NCI-H2107 treated with DMSO at 0.1 percent for 48 hours (cell line): ENCODE measurements around the gene DIAPH1.
"Not testable (repeated sequence)": the region's sequence is repeated elsewhere in the genome, so short reads cannot be mapped to it uniquely, and the experiment has no call there.

Experiments
- DNase-seq: peaks from one replicate; lab custom pipeline; 2025; ENCODE audit not compliant: unreplicated experiment; lab: John Stamatoyannopoulos, UW

The DIAPH1 gene

DNA sequence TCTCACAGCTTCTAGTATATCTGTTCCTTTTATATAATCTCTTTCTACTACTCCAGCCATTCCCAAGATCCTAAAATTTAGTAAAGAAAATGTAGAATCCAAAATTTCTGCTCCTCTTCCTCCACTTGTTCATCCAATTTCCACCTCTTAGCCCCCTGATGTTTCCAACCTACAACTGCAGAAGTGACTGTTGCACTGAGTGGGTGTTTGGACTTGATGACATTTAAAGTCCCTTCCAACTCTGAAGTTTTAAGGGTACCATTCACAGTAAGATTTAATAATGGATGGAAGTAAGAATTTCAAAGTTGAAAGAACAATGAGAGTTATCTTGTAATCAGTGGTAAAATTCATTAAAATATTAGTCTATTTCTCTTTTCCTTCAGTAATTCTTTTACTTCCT, 5.5 kb downstream of the DIAPH1 start:
- no peak for DNase-seq

DNA sequence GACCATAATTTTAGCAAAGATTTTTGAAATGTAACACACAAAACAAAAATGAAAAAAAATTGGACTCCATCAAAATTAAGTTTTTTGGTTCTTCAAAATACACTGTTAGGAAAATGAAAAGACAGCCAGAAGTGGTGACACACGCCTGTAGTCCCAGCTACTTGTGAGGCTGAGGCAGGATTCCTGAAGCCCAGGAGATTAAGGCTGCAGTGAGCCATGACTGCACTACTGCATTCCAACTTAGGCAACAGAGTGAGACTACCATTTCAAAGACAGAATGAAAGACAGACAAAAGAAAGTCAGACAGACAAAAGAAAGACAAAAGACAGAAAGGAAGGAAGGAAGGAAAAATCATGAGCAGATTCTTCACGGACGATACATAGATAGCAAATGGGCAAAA, 7.5 kb downstream of the DIAPH1 start:
- no peak for DNase-seq

DNA sequence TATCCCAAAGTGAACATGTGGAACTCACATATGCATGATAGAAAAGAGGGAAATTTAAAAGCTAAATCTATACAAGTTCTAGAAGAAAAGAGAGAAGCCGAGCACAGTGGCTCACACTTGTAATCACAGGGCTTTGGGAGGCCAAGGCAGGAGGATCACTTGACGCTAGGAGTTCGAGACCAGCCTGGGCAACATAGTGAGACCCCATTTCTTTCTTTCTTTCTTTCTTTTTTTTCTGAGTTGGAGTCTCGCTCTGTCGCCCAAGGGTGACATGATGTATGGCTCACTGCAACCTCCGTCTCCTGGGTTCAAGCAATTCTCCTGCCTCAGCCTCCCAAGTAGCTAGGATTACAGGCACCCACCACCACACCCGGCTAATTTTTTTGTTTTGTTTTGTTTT, 8.9 kb downstream of the DIAPH1 start:
- DNase-seq: not testable (repeated sequence)

DNA sequence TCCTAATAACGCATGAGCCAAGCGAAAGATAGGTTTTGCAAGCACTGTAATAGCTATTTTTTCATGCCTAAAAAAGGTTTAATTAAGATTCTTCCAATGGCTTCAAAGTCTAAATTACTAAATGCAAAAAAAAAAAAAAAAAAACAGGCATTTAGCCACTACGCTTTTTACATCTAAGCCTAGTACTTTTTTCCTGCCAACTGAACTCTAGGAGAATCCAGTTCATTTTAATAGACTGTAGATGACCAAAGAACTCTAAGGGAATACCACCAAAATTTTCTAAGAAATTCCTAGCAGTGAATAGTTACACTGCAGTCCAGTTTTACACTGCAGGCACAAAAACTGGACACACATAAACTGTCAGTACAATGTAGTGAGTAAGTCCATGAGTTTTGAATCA, 9.8 kb downstream of the DIAPH1 start:
- no peak for DNase-seq

DNA sequence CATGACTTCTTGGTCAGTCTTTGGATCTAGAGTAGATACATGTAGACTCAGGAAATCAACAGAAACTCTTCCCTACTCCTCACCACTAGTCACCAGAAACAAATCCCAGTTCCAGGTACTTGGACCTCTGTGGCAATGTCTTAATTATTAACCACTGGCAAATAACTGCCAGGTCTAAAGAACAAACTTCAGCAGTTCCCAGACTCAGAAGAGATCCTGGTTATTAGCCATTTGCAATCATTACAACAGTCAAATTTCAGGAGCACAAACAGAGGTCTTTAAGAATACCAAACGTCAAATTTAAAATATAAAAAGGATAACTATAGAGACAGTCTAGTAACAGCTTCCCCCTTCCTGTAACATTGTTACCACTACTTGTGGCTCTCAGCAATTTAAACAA, 10.2 kb downstream of the DIAPH1 start:
- no peak for DNase-seq

DNA sequence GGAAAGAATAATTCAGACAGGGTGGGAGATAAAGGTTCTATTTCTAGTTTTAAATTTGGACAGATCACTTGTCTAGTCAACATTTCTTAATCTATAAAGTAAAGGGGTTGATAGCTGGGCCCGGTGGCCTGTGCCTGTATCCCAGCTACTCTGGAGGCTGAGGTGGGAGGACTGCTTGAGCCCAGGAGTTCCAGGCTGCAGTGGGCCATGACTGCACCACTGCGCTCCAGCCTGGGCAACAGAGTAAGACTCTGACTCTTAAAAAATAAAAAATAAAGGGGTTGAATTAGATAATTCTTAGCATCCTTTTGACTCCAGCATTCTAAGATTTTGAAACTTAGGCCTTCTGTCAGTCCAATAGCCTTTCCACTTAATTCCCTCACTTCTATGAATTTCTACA, 10.8 kb downstream of the DIAPH1 start:
- no peak for DNase-seq

DNA sequence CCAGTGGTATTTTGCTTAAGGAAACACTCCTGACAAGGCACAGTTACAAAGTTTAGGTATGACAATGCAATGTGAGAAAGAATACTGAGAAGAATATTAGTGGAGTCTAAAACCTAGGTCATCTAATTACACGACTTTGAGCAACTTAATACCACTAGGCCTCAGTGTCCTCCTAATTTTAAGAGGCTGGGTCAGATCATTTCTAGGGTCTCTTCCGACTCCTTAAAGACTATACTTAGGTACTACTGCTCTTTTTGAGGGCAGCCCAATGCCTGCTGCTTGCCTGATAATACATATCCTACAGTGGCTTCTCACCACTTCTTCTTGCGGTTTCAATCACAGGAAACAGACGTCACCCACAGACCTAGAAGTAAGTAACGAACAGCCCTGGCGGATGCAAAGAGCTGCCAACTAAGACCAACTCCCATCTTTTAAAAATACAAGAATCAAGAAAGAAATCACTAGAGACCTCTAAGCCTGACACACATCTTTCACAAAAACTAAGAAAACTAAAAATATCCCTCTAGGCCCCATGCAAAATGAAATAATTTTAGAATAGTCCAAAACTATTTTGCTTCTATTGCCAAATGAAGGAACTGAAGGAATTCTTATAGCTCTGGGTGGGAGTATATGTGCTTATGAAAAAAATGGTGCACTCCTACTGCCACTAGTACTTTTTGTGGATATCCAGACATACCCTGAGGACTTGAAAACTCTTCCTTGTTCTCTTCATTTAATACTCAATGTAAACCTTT, 13.1 kb downstream of the DIAPH1 start:
- DNase-seq: no peak

DNA sequence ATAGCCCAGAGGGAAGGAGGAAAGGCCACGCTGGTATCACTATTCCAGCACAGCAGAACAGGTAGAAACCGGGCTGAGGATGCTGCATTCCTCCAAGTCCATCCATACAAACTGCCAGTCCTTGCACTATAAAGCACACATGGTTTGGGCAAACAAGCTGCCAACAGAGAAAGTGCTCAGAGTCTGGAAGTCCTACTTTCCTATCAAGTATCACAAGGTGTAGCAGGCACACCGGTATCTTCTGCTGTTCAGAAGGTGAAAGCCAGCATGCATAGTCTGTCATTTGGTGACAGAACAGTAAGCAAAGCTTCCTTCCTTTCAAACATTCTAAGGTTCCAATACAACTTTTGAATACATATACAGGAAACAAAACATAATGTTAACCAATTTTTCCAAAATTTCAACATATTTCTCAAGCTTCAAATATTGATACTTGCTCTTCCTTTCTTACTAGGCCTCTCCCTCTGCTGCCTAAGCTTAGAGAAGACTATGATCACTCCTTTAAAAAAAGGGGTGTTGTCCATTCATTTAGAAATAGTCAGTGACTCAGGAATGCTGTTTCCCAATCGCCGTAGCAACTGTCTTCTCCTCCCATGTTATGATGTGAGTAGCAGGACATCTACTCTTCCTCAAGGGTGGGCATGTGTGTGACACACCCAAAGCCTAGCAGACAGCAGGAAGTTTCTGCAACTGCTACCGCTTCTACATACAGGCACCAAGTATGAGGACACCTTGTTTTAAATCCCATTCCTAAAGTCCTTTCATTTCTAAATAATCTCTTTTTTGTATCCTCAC, 14.7 kb downstream of the DIAPH1 start:
- DNase-seq: no peak

DNA sequence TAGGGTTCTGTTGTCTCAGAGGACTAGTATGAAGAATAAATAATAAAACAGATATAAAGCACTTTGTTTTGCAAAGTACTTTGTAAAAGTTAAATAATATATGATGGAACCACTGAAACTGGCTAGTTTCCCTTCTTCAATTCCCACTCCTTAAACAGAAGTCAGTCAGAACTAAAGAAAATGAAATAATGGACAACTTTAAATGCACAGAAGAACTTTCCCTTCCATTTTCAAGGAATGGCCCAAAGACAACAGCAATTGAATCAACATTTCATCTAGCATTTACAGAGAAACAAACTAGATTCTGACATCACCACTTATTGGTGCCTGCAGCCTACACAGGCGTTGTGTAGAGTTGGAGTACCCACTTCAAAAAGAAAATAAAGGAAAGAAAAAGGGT, 16.2 kb downstream of the DIAPH1 start:
- no peak for DNase-seq

DNA sequence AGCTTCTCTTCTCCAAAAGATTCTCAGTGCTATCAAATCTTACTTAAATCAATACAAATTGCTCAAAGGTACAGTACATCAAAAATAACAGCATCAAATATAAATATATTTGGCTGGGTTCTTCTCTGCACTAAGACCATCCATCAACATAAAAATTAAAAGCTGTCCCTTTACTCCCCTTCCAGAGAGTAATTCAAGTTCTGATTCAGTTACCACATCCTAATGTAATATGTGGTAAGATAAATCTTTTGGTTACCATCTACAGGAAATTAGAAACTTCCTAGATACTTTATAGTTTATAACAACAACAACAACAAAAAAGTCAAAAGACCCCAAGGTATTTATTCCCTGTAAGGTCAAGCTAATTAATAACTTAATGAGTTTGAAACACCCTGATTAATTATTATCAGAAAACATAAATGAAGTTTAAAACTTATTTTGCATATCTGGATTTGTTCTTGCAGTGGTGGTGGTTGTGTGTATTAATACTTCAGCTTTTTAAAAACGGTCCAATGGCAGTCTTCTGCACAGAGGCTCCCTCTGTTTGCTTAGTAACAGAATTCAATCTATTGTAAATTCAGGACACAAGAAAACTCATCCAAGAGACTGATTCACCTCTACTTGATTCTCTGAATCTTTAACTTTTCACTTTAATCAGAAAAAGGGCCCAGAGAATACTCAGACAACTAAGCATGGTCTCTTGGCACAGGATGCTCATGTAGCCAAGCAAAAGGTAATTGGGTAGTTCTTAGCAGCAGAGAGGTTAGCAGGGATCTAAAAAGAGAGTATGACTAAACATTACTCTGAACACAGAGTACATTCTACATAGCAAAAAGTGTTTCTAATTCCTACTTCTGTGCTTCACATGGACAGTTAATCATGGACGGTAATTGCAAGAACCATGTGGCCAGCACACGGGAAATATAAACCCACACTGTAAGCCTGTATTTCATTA, 20.1 kb downstream of the DIAPH1 start:
- no peak for DNase-seq

DNA sequence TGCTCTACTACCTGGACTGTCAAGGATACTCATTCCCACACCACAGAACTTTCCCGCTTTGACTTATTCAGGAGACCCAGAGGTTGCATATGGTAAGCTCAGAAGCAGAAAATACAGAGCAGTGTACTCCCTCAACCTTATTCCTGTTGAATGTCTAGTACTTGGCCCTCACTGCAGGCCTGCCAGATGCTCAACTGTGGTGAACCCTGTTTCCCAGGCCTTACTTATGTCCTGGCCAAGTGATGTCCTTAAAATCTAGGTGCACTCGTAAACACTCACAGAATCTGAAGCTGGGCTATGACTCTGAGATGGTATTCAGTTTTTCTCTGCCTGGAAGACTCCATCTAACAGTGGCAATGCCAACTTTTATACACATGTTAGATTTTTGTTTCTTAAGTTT, 21.0 kb downstream of the DIAPH1 start:
- DNase-seq: no peak

DNA sequence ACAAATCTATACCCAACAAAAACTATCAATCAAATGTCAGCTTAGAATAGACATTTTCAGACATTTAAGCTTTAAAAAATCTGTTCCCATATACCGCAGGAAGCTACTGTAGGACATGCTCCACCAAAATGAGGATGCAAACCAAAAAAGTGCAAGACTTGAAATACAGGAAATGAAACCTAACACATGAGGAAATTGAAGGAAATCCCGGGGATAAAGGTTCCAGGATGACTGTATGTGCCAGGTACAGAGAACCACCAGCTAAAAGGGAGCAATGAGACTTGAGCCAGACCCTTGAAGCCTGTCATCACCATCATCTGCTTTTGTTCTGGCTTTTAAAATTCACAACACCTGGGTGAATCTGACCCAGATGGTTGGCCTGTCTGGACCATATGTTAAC, 21.4 kb downstream of the DIAPH1 start:
- no peak for DNase-seq

DNA sequence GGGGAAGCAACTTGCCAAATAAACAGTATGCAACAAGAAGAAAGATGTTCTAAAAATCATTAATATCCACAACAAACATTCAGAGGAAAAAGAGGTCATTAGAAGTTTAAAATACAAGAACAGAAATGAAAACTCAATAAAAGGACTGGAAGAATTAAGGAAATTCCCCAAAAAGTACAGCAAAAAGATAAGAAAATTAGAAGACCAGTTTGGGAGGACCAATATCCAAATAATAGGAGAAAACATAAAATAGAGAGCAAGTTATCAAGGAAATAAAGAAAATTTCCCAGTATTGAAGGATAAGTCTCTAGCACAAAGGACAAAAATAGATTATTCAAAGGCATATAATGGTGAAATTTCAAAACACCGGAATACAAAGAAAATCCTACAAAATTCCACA, 21.9 kb downstream of the DIAPH1 start:
- DNase-seq: no peak

DNA sequence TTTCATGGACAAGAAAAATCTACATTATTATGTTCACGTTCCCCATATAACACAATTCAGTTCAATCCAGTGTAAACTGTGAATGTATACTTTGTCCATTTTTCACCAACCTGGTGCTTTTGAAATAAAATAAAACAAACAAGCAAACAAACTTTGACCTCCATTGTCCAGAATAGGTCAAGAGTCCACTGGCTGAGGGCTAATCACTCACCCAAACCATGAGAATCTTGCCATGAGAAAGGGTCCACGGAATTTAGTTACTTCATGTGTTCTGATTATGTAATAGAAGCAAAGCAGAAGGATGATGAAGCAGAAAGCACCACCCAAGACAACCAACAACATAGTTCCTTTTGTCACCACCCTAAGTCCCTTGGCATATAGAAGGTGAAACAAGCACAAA, 28.7 kb downstream of the DIAPH1 start:
- DNase-seq: no peak

DNA sequence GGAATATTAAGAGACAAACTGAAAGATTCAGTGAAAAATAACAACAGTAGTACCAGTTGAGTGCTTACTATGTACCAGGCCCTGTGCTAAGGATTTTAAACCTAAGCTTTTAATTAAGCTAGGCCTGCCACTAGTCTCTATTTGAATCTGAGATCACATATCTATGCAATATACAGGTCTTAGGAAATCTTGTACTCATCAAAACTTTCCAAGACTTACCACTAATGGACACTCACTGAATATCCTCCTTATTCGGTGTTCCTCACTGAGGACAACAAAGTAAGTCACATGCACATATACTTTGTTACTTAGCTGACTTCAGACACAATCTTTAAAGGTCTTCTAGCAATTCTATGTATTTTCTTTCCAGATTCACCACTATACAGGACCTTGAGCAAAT, 32.6 kb downstream of the DIAPH1 start:
- DNase-seq: no peak

DNA sequence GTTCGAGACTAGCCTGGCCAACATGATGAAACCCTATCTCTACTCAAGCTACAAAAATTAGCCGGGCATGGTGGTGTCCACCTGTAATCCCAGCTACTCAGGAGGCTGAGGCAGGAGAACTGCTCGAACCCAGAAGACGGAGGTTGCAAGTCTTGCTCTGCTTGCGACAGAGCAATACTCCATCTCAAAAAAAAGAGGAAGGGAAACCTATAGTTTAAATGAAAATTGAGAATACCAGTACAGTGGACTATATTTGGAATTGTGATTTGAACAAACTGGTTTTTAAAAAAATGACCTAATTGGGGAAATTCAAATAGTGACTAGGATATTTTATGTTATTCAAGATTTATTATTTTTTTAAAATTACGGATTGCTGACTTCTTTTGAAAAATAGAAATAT, 33.2 kb downstream of the DIAPH1 start:
- no peak for DNase-seq

DNA sequence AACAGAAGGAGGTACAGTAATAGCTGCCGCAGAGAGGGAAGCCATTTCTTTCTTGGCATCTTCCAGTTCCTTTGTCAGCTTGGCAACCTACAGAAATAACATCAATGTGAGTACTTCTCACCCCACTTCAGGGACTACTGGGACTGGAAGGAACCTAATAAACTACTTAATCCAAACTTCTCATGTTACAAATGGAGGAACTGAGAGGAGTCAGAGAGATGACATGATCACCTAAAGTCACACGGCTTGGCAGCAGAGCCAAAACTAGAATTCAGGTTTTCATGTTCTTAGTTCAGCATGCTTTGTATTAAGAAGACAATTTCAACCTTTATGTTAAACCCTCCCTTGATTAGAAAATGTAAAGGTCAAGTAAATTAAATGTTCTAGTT, 44.7 kb downstream of the DIAPH1 start:
- peak; percentile 2 for DNase-seq

DNA sequence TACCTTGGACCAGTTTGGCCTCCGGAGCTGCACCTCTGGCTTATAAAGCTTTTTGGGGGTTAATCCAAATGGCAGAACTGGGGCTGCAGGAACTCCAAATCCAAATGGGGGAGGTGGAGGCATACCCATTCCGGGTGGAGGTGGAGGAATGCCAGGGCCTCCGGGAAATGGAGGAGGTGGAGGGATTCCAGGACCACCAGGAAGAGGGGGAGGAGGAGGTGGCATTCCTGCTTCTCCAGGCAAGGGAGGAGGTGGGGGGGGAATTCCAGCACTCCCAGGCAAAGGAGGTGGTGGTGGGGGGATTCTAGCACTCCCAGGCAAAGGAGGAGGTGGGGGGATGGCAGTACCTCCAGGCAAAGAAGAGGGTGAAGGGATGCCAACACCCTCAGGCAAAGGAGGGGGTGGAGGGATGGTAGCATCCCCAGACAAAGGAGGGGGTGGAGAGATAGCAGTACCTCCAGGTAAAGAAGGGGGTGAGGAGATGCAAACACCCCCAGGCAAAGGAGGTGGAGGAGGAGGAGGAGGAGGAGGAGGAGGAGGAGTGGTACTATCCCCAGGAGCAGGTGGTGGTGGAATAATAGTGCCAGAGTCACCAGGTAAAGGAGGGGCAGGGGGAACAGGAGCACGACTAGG, 45.2 kb downstream of the DIAPH1 start:
- no peak for DNase-seq

DNA sequence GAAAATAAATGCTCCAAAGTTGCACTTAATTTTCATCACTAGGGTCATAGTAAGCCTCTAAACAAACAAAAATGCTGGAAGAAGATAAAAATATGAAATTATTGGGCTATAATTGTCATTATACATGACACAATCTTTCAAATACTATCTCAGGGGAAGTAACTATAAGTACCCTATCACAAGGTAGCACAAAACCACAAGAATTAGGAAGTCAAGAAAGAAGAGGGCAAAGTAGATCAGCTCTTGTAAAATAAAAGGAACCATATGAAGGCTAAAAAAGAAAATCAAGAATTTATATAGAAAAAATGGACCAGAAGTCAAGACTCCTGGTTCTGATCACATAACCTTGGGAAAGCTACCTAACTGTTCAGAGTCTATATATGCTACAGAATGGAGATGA, 48.1 kb downstream of the DIAPH1 start:
- DNase-seq: no peak

DNA sequence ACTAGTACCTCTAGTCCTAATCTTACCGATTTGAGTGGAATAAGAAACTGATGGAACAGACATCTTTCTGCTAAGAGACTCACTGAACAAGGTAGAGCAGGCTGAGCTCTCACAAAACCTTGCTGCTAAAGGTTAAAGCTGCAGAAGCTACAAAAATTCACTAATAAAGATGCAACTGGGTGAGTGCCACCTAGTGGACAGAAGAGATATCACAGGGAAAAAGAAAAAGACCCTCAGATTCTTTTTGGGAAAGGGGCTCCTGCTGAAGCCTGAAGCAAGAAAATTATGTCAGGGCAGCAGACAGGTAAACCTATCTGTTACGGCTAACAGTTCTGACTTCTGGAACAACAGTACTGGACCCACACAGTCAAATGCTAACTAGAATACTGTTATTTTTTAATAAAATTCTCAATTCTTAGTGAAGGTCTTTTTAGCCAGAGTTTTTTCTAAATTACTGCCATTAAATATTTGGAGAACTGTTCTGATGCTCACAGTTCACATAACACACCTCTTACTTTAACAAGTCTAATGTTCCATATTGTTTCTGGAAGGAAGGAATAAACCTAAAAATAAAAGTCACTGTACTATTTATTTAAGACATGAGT, 51.2 kb downstream of the DIAPH1 start:
- peak; percentile 15 for DNase-seq
